SK-N-SH treated with all-trans-retinoic acid at 6 μM for 48 hours (cell line): ENCODE data around the gene SEC24C.
A peak's percentile ranks its signal among the peaks of the same experiment; 100 is the strongest.

Source experiments
- ARNTL ChIP-seq: fragments of 450-650 bp; formaldehyde crosslinking; IDR thresholded peaks from 2 replicates; pipeline ENCODE4 v1.5.0; 2020; ENCODE audit warnings: low read depth, mild to moderate bottlenecking, moderate library complexity, borderline replicate concordance
- BACH2 ChIP-seq: fragments of 250-450 bp; sonication (Bioruptor Pico); IDR thresholded peaks from 2 replicates; pipeline ENCODE4 v1.9.0; 2021; ENCODE audit warnings: mild to moderate bottlenecking, borderline replicate concordance
- OSR1 ChIP-seq: fragments of 250-450 bp; sonication (Bioruptor Pico); IDR thresholded peaks from 2 replicates; pipeline ENCODE4 v1.8.0; 2022; ENCODE audit warnings: moderate library complexity, mild to moderate bottlenecking, inconsistent platforms
- SNAI2 ChIP-seq: fragments of 250-450 bp; sonication (Bioruptor Pico); IDR thresholded peaks from 2 replicates; pipeline ENCODE4 v1.5.0; 2020; ENCODE audit warnings: mild to moderate bottlenecking, moderate library complexity
- TF ChIP-seq, protein P1 (sequence below): fragments of 250-450 bp; sonication (Bioruptor Pico); IDR thresholded peaks from 2 replicates; pipeline ENCODE4 v1.8.0; 2020; ENCODE audit warnings: mild to moderate bottlenecking, moderate library complexity, borderline replicate concordance
- TF ChIP-seq, protein P2 (sequence below): fragments of 250-450 bp; sonication (Bioruptor Pico); IDR thresholded peaks from 2 replicates; pipeline ENCODE4 v1.5.1; 2020; ENCODE audit warnings: low read depth, mild to moderate bottlenecking, moderate library complexity

- TF ChIP-seq OSR1 (CRISPR knock-in tag) (no peak), BACH2 (CRISPR knock-in tag) (no peak), SNAI2 (CRISPR knock-in tag) (no peak), ARNTL (no peak; the same call in 1 of the 2 replicates)
- TF ChIP-seq, protein P1, sequence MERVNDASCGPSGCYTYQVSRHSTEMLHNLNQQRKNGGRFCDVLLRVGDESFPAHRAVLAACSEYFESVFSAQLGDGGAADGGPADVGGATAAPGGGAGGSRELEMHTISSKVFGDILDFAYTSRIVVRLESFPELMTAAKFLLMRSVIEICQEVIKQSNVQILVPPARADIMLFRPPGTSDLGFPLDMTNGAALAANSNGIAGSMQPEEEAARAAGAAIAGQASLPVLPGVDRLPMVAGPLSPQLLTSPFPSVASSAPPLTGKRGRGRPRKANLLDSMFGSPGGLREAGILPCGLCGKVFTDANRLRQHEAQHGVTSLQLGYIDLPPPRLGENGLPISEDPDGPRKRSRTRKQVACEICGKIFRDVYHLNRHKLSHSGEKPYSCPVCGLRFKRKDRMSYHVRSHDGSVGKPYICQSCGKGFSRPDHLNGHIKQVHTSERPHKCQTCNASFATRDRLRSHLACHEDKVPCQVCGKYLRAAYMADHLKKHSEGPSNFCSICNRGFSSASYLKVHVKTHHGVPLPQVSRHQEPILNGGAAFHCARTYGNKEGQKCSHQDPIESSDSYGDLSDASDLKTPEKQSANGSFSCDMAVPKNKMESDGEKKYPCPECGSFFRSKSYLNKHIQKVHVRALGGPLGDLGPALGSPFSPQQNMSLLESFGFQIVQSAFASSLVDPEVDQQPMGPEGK (CRISPR knock-in tag): 0 out of 2 replicates have a peak, but pooled peaks have one; percentile 76
- TF ChIP-seq, protein P2, sequence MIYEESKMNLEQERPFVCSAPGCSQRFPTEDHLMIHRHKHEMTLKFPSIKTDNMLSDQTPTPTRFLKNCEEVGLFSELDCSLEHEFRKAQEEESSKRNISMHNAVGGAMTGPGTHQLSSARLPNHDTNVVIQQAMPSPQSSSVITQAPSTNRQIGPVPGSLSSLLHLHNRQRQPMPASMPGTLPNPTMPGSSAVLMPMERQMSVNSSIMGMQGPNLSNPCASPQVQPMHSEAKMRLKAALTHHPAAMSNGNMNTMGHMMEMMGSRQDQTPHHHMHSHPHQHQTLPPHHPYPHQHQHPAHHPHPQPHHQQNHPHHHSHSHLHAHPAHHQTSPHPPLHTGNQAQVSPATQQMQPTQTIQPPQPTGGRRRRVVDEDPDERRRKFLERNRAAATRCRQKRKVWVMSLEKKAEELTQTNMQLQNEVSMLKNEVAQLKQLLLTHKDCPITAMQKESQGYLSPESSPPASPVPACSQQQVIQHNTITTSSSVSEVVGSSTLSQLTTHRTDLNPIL (CRISPR knock-in tag): no peak
These were observed 28.3 kb downstream of the SEC24C start for GRCh38 chr10:73772281-73773151.
